Colonic mucosa (tissue), 4 donors: ENCODE results near the gene ACTRT2. TPM values are rescaled to one million over a fixed set of nuclear protein-coding genes. Genes with fewer than 3 reads are reported as not detected.

Experiments
- DNase-seq: peaks from one replicate; pipeline ENCODE4 v3.0.0-alpha.2; 2020
- H3K27ac ChIP-seq: fragments of 200-600 bp; one replicate; pipeline ENCODE4 v1.8.0; 2021
- H3K27me3 ChIP-seq: fragments of 200-600 bp; one replicate; pipeline ENCODE4 v1.8.0; 2021
- H3K36me3 ChIP-seq: fragments of 200-600 bp; one replicate; pipeline ENCODE4 v1.8.0; 2021
- H3K4me1 ChIP-seq: fragments of 200-600 bp; one replicate; pipeline ENCODE4 v1.8.0; 2021; ENCODE audit warnings: mild to moderate bottlenecking
- H3K4me3 ChIP-seq: fragments of 200-600 bp; one replicate; pipeline ENCODE4 v1.8.0; 2021
- H3K9ac ChIP-seq, 2 donors: one replicate each; pipeline ENCODE4 v1.7.0; 2013; ENCODE audit warnings: control low read depth in 2 of 2, low read depth in 2 of 2, low read length in 2 of 2
- H3K9me3 ChIP-seq: fragments of 200-600 bp; one replicate; pipeline ENCODE4 v1.8.0; 2021
- intact Hi-C: fragments of 100-400 bp; cut with DNase I; formaldehyde crosslinking; loops from one replicate; pipeline ENCODE4 v1.14.1; 2022
- total RNA-seq, 2 donors: library from RNA; stranded (reverse); fragmentation: NEBNext Ultra II Directional in 1 of 2; extraction: Animal tissue kit (Norgen Biotek cat#: 25700) in 1 of 2; gene quantifications; one replicate each; pipeline ENCODE4 v1.2.1, GENCODE V29; 2021
- TF ChIP-seq, protein P1 (sequence below): fragments of 200-600 bp; IDR thresholded peaks from one replicate; pipeline ENCODE4 v1.8.0; 2022; ENCODE audit warnings: antibody characterized with exemption, mild to moderate bottlenecking
- donor health status: healthy.
- donor health status: DM: no; HTN: no; CAD: no.
- donor health status: DM: no; HTN: no; CAD: no.

ACTRT2 gene
- total RNA-seq, 2 donors from 2014 or later, result not detected

DNA sequence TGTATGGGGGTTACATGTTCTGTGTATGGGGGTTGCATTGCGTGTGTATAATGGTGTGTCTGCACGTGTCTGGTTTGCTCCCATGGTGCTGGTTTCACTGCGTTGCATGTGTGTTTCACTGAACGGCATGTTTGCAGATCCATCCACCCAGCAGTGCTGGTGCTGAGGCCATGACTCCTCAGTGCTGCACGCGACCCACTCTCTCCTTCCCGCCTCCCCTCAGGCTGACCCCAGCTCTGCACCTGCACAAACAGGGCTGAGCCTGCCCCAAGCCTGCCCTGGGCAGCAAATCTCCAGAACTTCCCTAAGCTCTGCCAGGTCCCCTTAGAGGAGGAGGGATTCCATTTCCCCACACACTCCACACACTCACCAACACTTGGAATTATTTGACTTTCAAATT, 18.7 kb downstream of the ACTRT2 start:
- H3K4me3 ChIP-seq, result no peak overlapping the region
- no peak overlapping the region for H3K9ac ChIP-seq
- TF ChIP-seq, protein P1, sequence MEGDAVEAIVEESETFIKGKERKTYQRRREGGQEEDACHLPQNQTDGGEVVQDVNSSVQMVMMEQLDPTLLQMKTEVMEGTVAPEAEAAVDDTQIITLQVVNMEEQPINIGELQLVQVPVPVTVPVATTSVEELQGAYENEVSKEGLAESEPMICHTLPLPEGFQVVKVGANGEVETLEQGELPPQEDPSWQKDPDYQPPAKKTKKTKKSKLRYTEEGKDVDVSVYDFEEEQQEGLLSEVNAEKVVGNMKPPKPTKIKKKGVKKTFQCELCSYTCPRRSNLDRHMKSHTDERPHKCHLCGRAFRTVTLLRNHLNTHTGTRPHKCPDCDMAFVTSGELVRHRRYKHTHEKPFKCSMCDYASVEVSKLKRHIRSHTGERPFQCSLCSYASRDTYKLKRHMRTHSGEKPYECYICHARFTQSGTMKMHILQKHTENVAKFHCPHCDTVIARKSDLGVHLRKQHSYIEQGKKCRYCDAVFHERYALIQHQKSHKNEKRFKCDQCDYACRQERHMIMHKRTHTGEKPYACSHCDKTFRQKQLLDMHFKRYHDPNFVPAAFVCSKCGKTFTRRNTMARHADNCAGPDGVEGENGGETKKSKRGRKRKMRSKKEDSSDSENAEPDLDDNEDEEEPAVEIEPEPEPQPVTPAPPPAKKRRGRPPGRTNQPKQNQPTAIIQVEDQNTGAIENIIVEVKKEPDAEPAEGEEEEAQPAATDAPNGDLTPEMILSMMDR, result no peak
- H3K4me1 ChIP-seq, result no peaks in the 10 kb centered on the region
- H3K36me3 ChIP-seq, result no peaks in the 10 kb centered on the region
- H3K9me3 ChIP-seq, result no peaks in the 10 kb centered on the region
- intact Hi-C loops, result no loop called here
- DNase-seq, result no peak
- H3K27ac ChIP-seq, result no peak overlapping the region
- no peaks in the 10 kb centered on the region for H3K27me3 ChIP-seq

DNA sequence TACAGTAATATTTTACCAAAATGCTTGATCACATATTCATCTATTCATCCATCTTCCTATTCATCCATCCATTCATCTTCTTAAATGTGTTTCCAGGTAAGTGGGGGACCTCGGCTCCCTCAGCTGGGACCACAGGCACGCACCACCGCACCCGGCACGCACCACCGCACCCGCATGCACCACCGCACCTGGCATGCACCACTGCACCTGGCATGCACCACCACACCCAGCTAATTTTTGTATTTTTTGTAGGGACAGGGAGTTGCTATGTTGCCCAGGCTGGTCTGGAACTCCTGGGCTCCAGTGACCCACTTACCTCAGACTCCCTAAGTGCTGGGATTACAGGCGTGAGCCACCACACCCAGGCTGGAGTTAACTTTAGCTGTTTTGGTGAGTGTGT, 21.2 kb downstream of the ACTRT2 start:
- DNase-seq, result no peak
- Histone ChIP-seq H3K9me3 (no peaks in the 10 kb centered on the region), H3K27me3 (no peaks in the 10 kb centered on the region), H3K4me1 (no peaks in the 10 kb centered on the region), H3K36me3 (no peaks in the 10 kb centered on the region), H3K9ac (no peak overlapping the region), H3K27ac (no peak overlapping the region), H3K4me3 (no peak overlapping the region)
- TF ChIP-seq, protein P1, result no peak
- intact Hi-C loops, result no loop called here

DNA sequence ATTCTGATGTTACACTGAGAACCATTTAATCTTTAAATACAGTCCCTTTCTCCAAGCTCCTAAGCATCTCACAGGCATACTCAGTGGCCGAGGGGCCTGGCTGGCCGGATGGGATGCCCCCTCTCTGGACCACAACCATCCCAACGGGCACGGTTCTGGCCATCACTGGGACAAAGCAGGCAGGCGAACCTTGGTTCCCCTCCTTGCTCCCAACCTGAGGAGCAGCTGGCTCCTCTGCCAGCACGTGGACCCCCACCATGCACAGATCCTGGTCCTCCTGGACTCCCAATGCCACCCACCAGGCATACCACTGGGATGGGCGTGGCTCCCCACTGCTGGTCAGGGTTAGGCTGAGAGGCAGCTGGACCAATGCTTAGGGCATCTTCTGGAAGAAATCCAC, 27.9 kb downstream of the ACTRT2 start:
- Histone ChIP-seq H3K9me3 (no peaks in the 10 kb centered on the region), H3K4me1 (no peaks in the 10 kb centered on the region), H3K9ac (no peak overlapping the region), H3K4me3 (no peak overlapping the region), H3K27me3 (no peaks in the 10 kb centered on the region), H3K36me3 (no peaks in the 10 kb centered on the region), H3K27ac (no peak overlapping the region)
- intact Hi-C loops, result no loop called here
- DNase-seq, result no peak
- TF ChIP-seq, protein P1, result no peak

DNA sequence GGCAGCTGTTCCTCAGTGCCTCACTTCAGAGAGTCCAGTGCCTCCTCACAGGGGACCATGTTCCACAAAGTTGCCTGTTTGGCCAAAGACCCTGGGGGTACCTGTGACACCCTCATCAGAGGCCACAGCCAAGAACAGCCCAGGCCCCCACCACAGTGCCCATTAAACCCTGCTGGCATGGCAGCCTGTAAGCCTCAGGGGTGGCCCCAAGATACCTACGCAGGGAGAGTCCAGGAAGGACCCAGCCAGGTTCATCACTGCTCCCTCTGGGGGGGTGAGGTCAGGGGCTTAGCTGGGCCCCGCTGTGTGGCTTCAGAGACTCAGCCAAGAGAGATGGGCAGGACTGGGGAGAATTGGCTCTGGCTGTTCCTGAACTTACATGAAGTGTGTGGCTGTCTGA, 28.6 kb downstream of the ACTRT2 start:
- TF ChIP-seq, protein P1, result no peak
- Histone ChIP-seq H3K9me3 (no peaks in the 10 kb centered on the region), H3K27ac (no peak overlapping the region), H3K36me3 (no peaks in the 10 kb centered on the region), H3K4me3 (no peak overlapping the region), H3K9ac (no peak overlapping the region), H3K4me1 (no peaks in the 10 kb centered on the region), H3K27me3 (no peaks in the 10 kb centered on the region)
- no peak for DNase-seq
- intact Hi-C loops, result no loop called here

DNA sequence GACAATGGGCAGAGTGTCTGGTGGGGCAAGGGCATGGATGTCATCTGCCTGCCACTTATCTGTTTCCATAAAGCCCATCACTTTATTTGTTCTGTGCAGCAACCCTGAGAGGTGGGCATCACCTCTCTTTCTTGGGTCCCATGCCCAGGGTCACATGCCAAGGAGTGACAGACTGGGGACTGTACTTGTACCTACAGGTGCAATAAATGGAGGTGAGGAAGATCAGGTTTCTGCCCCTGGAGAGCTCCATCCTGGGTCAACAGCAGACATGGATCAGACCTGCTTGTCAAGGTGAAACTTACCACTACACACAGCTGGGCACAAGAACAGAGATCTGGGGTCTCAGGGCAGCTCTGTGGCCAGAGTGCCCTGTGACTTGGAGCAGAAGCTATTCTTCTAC, 29.3 kb downstream of the ACTRT2 start:
- no peak overlapping the region for H3K27ac ChIP-seq
- H3K9me3 ChIP-seq, result no peaks in the 10 kb centered on the region
- H3K27me3 ChIP-seq, result no peaks in the 10 kb centered on the region
- no peak overlapping the region for H3K4me3 ChIP-seq
- H3K9ac ChIP-seq, result no peak overlapping the region
- intact Hi-C loops, result no loop called here
- no peak for DNase-seq
- H3K36me3 ChIP-seq, result no peaks in the 10 kb centered on the region
- H3K4me1 ChIP-seq, result no peaks in the 10 kb centered on the region
- TF ChIP-seq, protein P1, result no peak
